ENCODE measurements around the gene TSPAN13. TPM values are rescaled to one million over a fixed set of nuclear protein-coding genes. Genes with fewer than 3 reads are reported as not detected.

Gene TSPAN13
- total and polyA plus RNA-seq, 2 donors (not counting 1 experiment from before 2014, with no cell fraction given), result 2.5 to 2.8 TPM

DNA sequence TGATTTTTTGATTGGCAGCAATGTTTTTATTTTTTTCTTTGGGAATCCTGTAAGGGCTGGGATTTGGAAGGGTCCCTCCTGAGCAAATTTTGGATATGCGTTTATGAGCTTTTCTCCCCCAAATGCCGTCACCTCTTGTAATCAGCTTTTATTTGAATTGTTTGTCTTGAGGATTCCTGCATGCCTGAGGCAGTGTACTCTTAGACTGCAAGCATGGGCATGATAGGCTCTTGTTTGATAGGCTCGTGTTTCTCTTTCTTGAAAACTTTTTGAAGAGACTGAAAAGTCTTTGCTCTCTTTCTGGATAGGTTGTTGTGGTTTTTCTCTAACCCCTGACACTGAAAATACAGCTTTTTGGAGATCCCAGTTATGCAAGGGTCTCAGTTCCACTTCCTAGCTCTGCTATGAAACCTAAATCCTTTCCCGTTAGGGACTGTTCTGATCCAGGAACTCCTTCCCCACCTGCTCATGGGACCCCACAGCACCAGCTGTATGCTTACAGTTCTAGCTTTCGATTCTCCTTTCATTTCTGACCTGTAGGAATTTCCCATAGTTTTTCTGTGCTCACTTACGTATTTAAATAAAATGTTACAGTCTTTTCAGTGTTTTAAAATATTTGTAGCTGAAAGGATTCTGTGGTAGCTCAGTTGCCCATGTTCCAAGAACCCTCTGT lies 17.2 kb downstream of the TSPAN13 start:
- H3K79me2 ChIP-seq (ENCODE audit: control insufficient read depth, insufficient read depth, low read length), result no peaks in the 10 kb centered on the region

DNA sequence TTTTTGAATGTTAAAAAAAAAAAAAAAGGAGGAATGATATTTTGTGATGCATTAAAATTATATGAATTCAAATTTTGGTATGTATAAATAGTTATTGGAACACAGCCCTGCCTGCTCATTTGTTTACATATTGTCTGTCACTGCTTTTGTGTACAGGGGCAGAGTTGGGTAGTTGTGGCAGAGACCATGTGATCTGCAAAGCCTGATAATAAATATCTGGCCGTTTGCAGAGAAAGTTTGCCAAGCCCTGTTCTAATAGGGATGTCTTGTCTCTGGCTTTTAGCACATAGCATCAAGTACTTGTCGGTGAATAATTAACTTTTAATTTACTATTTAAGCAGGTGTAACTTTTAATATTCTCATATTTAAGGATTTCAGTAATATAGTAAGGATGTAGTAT lies 19.8 kb downstream of the TSPAN13 start:
- H3K27me3 ChIP-seq (ENCODE audit: control insufficient read depth, insufficient read depth, low read length), result no peaks in the 10 kb centered on the region
- no peak overlapping the region for H2AFZ ChIP-seq (ENCODE audit: low read length)
- no peak overlapping the region for H3K9ac ChIP-seq (ENCODE audit: insufficient read depth, low read length)
- no peak overlapping the region for H3K4me2 ChIP-seq (ENCODE audit: extremely low read depth, insufficient read depth, low read length)
- no peak overlapping the region for H3K4me3 ChIP-seq (replicated peaks in 1 of 4; ENCODE audit: control extremely low read depth in 1 of 4, insufficient read depth in 1 of 4, low read depth in 3 of 4, low read length in 4 of 4)
- no peaks in the 10 kb centered on the region for H3K36me3 ChIP-seq (ENCODE audit: control insufficient read depth, insufficient read depth, low read length)
- H4K20me1 ChIP-seq (ENCODE audit: control insufficient read depth, extremely low read depth, insufficient read depth, low read length), result no peaks in the 10 kb centered on the region
- no peaks in the 10 kb centered on the region for H3K79me2 ChIP-seq (ENCODE audit: control insufficient read depth, insufficient read depth, low read length)
- H3K9me3 ChIP-seq (ENCODE audit: control insufficient read depth, insufficient read depth, low read depth, low read length), result no peaks in the 10 kb centered on the region
- TF ChIP-seq EZH2 (IDR thresholded peaks at IDR 0.05; ENCODE audit: low read length, missing control alignments), result no peak
- TF ChIP-seq, protein P1, sequence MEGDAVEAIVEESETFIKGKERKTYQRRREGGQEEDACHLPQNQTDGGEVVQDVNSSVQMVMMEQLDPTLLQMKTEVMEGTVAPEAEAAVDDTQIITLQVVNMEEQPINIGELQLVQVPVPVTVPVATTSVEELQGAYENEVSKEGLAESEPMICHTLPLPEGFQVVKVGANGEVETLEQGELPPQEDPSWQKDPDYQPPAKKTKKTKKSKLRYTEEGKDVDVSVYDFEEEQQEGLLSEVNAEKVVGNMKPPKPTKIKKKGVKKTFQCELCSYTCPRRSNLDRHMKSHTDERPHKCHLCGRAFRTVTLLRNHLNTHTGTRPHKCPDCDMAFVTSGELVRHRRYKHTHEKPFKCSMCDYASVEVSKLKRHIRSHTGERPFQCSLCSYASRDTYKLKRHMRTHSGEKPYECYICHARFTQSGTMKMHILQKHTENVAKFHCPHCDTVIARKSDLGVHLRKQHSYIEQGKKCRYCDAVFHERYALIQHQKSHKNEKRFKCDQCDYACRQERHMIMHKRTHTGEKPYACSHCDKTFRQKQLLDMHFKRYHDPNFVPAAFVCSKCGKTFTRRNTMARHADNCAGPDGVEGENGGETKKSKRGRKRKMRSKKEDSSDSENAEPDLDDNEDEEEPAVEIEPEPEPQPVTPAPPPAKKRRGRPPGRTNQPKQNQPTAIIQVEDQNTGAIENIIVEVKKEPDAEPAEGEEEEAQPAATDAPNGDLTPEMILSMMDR (conservative IDR thresholded peaks at IDR 0.05 in 1 of 2, IDR thresholded peaks at IDR 0.05 in 1 of 2; ENCODE audit: low read depth in 1 of 2, low read length in 2 of 2), result no peak
- H3K27ac ChIP-seq (ENCODE audit: insufficient read depth, low read length), result no peak overlapping the region
- H3K4me1 ChIP-seq (ENCODE audit: control insufficient read depth, extremely low read depth, insufficient read depth, low read length), result no peaks in the 10 kb centered on the region
- DNase-seq (ENCODE audit: low read depth in 2 of 2), result no peak

More for the DNA sequence above, 17.2 kb downstream of the TSPAN13 start:
- no peaks in the 10 kb centered on the region for H3K9me3 ChIP-seq (ENCODE audit: control insufficient read depth, insufficient read depth, low read depth, low read length)
- no peak overlapping the region for H3K27ac ChIP-seq (ENCODE audit: insufficient read depth, low read length)
- TF ChIP-seq, protein P1 (conservative IDR thresholded peaks at IDR 0.05 in 1 of 2, IDR thresholded peaks at IDR 0.05 in 1 of 2; ENCODE audit: low read depth in 1 of 2, low read length in 2 of 2), result no peak
- no peak for TF ChIP-seq EZH2 (IDR thresholded peaks at IDR 0.05; ENCODE audit: low read length, missing control alignments)
- H4K20me1 ChIP-seq (ENCODE audit: control insufficient read depth, extremely low read depth, insufficient read depth, low read length), result no peaks in the 10 kb centered on the region
- H3K27me3 ChIP-seq (ENCODE audit: control insufficient read depth, insufficient read depth, low read length), result no peaks in the 10 kb centered on the region
- H3K4me2 ChIP-seq (ENCODE audit: extremely low read depth, insufficient read depth, low read length), result no peak overlapping the region
- H3K4me1 ChIP-seq (ENCODE audit: control insufficient read depth, extremely low read depth, insufficient read depth, low read length), result no peaks in the 10 kb centered on the region
- H2AFZ ChIP-seq (ENCODE audit: low read length), result no peak overlapping the region
- H3K9ac ChIP-seq (ENCODE audit: insufficient read depth, low read length), result no peak overlapping the region
- no peaks in the 10 kb centered on the region for H3K36me3 ChIP-seq (ENCODE audit: control insufficient read depth, insufficient read depth, low read length)
- DNase-seq (ENCODE audit: low read depth in 2 of 2), result no peak
- H3K4me3 ChIP-seq (replicated peaks in 1 of 4; ENCODE audit: control extremely low read depth in 1 of 4, insufficient read depth in 1 of 4, low read depth in 3 of 4, low read length in 4 of 4), result no peak overlapping the region

DNA sequence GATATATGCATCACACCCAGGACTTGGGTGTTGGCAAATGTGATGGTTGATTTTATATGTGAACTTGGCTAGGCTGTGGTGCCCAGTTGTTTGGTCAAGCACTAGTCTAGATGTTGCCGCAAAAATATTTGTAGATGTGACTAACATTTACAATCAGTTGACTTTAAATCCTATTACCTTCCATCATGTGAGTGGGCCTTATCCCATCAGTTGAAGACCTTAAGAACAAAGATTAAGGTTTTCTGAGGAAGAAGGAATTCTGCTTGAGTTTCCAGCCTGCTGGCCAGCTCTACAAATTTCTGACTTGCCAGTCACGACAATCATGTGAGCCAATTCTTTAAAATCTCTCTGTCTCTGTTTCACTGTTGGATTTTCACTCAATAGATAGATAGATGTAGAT lies 20.3 kb downstream of the TSPAN13 start:
- DNase-seq (ENCODE audit: low read depth in 2 of 2), result peak in 1 of 2 donors; percentile 16
- no peak for TF ChIP-seq EZH2 (IDR thresholded peaks at IDR 0.05; ENCODE audit: low read length, missing control alignments)
- TF ChIP-seq, protein P1 (conservative IDR thresholded peaks at IDR 0.05 in 1 of 2, IDR thresholded peaks at IDR 0.05 in 1 of 2; ENCODE audit: low read depth in 1 of 2, low read length in 2 of 2), result no peak

More for the DNA sequence above, 20.3 kb downstream of the TSPAN13 start:
- H3K9me3 ChIP-seq (ENCODE audit: control insufficient read depth, insufficient read depth, low read depth, low read length), result no peaks in the 10 kb centered on the region
- H2AFZ ChIP-seq (ENCODE audit: low read length), result no peak overlapping the region
- no peak overlapping the region for H3K4me2 ChIP-seq (ENCODE audit: extremely low read depth, insufficient read depth, low read length)
- H3K79me2 ChIP-seq (ENCODE audit: control insufficient read depth, insufficient read depth, low read length), result no peaks in the 10 kb centered on the region
- no peaks in the 10 kb centered on the region for H3K27me3 ChIP-seq (ENCODE audit: control insufficient read depth, insufficient read depth, low read length)
- H3K9ac ChIP-seq (ENCODE audit: insufficient read depth, low read length), result no peak overlapping the region
- no peaks in the 10 kb centered on the region for H3K36me3 ChIP-seq (ENCODE audit: control insufficient read depth, insufficient read depth, low read length)
- no peak overlapping the region for H3K27ac ChIP-seq (ENCODE audit: insufficient read depth, low read length)
- H3K4me3 ChIP-seq (replicated peaks in 1 of 4; ENCODE audit: control extremely low read depth in 1 of 4, insufficient read depth in 1 of 4, low read depth in 3 of 4, low read length in 4 of 4), result no peak overlapping the region
- H4K20me1 ChIP-seq (ENCODE audit: control insufficient read depth, extremely low read depth, insufficient read depth, low read length), result no peaks in the 10 kb centered on the region
- no peaks in the 10 kb centered on the region for H3K4me1 ChIP-seq (ENCODE audit: control insufficient read depth, extremely low read depth, insufficient read depth, low read length)
